HG02610 (cell line): ENCODE results near the gene ITGA11.

Experiments used
- ATAC-seq: cut with Tn5 transposase; IDR thresholded peaks from one replicate; pipeline ENCODE4 v1.9.1; 2021; ENCODE audit warnings: mild to moderate bottlenecking, moderate library complexity; ENCODE audit not compliant: unreplicated experiment

ITGA11 gene

DNA sequence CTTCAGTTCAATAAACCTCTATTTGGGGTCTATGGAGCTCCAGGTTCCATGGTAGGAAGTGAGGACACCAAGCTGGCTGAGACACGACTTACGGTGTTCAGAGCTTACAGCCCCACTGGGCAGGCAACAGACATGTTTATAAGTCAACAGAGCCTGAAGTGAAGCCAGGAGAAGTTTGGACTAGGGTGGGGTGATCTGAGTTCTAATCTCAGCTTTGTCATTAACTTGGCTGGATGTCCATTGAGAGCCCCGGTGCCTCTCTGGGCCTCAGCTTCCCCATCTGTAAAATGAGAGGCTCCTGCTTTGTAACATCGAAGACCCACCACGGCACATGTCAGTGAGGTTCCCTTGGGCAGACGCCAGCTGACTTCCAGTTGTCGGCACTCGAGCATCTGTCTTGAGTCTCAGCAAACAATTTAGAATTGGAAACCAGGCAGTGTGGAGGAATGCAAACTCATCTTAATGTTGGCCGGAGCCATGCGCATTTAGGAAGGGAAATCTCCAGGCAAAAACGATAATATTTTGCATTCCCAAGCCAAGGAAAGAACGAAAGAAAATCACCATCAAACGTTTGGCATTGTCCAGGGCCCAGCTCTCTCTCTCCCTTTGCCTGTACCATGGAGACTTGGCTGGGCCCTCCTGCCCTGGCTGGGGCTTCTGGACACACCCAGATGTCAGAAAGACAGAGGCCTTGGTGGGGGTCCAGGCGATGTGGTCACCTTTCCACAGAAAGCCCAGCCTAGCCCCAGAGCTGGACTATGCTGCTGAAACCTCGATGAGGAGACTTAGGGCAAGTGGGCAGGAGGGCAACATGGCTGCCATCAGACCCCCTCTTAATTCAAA lies 18.4 kb downstream of the ITGA11 start:
- no peak for ATAC-seq

DNA sequence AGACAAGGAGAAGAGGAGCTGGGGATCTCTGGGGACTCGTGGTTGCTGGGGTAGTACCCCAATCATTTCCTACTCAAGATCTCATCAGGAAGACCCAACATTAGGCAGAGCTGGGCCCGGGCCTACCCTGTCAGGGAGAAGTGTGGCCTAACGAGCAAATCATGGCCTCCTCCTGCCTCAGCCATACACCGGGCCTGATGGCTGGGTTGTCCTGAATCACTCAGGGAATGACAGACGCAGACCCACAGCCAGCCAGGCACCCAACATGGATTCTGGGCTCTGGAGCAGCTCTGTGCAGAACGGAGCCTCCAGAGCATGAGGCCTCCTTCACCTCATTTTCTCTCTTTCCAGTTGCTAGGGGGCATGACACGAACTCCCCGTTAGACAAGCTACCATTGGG lies 19.7 kb downstream of the ITGA11 start:
- ATAC-seq = no peak

DNA sequence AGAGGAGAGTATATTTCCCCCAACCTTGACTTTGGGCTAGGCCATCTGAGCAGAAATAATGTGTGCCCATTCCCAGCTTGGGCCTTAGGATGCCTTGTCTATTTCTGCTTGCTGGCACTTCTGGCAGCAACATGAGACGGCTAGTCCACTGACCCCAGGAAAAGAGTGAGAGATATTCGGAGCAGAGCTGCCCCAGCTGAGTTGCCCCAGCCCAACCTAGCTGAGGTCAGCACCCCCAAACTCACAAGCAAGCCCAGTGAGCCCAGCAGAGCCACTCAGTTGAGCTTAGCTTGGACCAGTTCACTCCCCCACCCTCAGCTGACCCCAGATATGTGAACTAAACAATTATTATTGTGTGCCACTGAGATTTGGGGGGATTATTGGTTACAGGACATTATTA lies 20.2 kb downstream of the ITGA11 start:
- ATAC-seq = no peak

DNA sequence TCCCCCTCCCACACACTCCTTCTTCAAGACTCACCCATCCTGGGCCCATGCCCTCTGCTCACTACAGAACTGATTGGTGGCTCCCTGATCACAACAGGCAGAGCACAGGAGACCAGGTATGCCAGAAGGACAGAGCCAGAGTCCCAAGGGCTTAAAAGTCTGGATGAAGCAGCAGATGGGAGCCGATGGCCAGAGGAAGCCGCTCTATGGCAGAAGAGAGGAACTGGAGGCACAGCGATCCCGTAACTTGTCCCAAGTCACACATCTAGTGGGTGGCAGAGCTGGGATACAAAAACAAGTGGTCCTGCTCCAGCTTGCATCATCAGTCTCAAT lies 20.7 kb downstream of the ITGA11 start:
- ATAC-seq = no peak

DNA sequence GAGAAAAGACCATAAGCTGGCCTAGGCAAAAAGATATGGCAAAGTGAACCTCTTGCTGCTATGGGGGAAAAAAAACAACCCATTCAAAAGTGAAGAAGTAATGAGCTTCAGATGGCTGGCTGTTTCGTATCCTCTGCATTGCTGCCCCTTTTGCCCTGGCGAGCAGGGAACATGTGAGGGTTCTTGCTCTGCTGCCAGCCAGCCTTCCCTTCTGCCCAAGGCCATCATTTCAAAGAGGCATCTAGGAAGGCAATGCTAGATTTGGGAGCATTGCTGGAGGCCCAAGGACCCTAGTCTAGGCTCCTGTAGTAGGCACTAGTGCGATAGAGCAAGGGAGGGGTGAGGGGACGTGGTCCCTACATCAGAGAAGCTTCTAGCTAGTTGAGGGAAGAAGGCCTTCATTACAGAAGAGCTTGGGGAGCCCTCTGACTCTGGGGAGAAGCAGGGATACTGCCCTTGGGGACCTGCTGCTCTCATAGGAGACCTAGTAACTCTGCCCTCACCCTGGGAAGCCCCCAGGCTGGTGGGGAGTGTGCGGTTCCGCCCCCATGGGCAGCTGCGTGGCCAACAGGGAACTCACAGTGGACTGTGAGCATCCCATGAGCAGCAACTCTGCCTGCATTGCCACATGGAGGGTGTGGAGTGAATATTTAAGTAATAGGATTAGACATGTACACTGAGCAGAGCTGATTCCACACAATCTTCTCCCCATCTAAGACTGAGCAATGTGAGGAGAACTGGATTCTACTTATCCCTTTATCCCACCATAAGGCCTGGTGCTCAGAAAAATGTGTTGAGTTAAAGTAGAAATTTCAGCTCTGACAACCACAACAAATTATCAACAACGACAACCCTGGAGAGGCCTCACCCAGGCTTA lies 21.3 kb downstream of the ITGA11 start:
- ATAC-seq = no peak

DNA sequence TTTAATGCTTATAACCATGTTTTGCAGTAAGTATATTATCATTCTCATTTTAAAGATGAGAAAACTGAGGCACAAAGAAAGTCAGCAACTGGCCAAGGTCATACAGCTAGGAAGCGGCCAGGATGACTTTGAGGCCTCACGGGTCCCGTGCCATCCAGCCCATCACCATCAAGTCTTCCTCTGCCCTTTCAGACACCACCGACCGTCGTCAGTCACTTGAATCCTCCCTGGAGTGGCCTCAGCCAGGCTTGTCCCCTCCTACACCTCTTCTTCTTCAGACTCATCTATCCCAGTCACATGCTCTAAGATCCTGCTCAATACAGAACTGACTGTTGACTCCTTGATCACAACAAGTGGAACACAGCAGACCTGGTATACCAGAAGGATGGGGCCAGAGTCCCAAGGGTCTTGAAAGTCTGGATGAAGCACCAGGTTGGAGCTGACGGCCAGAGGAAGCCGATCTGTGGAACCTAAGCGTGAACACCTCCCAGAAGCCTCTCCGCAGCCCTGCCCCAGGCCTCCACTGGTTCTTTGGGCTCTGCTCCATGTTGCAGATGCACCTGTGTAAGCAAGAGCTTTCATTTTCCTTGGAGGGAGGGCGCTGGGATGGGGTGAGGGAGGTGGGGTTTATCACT lies 22.1 kb downstream of the ITGA11 start:
- ATAC-seq = no peak

DNA sequence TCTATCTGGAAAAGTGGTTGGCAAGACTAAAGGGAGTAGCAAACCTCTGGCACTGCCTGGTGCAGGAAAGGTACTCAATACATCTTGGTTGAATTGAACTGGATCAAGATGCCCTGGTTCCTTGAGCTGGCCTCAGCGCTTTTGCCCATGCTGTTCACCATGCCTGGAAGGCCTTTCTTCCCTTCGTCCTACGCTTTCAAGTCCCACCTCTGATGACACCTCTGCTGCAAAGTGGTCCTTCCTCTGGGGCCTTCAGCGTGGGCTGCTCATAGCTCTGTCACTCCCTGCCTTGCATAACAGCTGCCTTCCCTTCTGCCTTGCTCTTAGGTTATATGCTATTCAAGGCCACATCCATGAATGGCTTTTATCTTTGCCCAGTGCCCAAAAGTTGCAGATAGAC lies 23.0 kb downstream of the ITGA11 start:
- ATAC-seq = no peak

DNA sequence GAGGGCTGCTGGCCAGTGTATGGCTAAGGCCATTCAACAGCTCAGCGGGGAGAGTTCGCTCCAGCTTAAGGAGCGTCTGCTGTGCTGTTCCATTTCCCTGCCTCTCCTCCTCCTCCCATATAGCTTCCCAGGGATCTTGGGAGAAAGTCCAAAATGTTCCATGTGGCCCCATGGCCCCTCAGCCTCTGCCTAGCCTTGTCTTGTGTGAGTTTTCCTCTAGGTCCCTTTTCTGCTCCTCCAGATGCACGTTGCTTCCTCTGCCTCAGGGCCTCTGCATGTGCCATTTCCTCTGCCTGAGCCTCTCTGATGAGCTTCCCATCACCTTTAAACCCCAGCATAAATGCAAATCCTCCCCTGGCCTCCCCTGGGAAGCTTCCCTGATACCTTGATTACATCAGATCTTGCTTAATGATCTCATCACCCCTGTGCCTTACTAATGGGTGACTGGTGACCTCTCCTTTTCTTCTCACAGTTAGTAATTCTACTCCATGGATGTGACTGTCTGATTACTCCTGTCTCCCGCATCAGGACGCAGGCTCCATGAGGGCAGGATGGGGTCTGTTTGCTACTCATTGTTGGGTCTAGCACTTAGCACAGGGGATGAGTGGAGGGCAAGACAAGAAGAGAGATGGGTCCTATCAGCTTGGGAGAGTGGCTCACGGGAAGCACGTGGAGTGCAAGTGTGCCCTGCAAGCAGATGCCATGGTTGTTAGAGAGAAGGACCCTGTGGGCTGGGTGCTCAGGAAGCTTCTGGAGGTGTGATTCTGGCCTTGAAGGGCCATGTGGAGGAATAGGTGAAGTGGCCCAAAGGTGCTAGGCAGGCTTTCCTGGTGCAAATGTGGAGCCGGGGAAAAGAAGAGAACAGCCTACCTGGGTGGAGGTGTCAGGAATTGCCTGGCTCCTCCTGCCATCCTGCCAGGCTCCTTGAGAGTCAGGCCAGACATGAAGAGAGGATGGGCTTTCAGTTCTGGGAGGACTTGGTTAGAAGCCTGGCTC lies 23.8 kb downstream of the ITGA11 start:
- no peak for ATAC-seq

DNA sequence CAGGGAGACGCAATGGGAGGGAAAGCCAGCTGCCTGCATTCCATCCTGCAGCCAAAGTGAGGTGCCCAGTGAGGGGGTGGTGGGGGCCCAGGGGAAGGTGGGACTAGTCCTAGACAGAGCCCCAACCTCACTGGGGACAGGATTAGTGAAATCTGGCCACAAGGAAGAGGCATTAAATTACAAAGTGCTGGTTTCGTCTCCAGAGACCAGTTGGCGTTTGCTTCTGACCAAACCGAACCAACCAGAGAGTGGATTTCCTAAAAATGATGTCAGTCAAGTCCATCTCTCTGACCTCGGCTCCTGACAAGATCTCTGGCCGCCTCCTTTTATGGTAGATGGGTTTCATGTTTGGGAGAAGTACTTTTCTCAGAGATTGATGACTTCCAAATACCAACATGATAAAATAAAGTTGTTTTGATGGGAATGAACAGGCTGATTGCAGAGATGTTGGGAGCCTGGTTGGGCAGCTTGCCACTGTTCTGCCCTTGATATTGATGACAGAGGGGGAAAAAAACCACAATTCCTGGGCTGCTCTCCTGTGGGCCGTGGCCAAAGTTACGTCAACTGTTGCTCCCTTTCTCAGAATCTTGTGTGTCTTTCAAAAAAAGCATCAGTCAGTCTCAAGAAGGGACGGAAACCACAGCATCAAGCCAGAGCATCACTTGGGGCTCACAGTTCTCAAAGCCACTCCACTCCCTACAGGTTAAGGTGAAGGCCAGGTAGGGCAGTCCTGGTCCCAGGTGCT lies 24.6 kb downstream of the ITGA11 start:
- no peak for ATAC-seq

DNA sequence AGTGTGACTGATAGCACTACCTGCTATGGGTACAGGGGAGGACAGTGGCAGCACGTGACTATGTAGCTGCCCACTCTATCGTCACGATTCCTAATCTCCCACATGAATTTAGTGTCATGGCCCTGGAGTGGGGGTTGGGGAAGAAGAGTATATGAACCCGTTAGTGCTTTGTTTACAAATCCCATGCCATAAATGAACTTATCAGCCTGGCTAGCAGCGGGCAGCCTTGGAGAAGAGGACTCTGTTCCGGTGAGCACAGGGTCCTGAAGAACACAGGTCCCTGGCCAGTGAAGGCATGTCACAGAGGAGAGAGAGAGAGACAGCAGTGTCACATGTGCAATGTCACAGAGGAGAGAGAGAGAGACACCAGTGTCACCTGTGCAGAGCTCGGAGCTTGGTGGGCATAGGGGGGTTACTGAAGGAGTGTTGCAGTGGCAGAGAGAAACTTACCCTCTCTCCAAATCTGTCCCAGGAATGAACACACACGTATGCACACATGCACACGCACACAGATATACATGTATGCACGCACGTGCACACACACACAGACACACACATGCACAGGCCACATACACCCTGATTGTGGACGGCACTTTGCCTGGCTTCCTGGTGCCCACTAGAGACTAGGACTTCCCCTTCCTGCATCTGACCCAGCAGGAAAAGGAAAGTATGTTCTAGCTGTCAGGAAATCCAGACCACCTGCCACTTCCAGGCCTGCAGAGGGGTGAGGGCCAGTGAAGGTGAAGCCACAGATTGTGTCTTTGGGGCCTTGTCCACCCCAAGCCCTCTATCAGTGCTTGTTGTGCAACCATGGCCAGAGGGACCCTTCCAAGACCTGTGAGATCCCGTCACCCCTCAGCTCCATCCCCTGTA lies 26.3 kb downstream of the ITGA11 start:
- no peak for ATAC-seq

DNA sequence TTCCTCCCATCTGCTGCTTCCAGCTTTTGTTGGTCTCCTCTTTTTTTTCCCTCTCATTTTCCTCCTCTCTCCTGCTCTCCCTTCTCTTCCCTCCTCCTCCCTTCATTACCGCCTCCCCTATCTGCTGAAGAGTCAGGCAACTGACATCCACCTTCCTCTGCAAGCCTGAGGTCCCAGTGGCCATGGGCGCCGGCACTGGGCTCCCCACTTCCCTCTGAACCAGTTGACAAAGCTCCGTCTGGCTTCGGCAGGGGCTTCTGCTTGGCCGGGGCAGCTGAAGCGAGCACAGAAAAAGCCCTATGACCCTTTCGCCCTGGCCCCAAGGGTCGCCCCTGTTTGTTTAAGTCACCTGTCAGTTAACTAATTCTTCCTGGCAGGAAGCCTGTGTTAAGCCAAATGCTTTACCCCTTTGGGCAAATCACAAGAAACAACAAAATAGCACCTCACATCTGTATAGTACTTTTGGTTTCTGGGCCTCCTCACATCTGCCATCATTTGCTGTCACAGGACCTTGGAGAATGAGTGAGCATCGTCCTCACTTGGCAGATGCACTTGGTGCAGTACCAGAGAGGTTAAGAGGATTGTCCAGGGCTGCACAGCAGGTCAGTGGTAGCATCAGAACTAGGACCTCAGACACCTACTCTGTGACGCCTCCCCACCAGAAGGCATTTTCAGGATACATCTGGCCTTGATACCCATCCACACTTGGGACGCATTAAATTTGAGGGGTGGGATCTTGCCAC lies 27.7 kb downstream of the ITGA11 start:
- ATAC-seq = no peak

DNA sequence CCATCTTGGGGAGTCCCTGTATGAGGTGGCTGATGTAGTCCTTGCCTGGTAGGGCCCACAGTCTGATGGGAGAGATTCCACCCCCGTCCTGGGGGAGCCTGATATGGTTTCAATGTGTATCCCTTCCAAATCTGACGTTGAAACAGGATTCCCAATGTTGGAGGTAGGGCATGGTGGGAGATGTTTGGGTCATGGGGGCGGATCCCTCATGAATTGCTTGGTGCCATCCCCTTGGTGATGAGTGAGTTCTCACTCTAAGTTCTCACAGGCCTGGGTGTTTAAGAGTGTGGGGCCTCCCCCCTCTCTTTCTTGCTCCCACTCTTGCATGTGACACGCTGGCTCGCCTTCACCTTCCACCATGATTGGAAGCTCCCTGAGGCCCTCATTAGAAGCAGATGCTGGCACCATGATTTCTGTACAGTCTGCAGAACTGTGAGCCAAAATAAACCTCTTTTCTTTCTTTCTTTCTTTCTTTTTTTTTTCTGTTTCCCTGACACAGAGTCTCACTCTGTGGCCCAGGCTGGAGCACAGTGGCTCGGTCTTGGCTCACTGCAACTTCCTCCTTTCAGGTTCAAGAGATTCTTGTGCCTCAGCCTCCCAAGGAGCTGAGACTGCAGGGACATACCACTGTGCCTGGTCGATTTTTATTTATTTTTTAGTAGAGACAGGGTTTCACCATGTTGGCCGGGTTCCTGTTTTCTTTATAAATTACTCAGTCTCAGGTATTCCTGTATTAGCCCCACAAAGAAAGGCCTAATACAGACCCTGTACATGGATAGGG lies 28.6 kb downstream of the ITGA11 start:
- no peak for ATAC-seq

DNA sequence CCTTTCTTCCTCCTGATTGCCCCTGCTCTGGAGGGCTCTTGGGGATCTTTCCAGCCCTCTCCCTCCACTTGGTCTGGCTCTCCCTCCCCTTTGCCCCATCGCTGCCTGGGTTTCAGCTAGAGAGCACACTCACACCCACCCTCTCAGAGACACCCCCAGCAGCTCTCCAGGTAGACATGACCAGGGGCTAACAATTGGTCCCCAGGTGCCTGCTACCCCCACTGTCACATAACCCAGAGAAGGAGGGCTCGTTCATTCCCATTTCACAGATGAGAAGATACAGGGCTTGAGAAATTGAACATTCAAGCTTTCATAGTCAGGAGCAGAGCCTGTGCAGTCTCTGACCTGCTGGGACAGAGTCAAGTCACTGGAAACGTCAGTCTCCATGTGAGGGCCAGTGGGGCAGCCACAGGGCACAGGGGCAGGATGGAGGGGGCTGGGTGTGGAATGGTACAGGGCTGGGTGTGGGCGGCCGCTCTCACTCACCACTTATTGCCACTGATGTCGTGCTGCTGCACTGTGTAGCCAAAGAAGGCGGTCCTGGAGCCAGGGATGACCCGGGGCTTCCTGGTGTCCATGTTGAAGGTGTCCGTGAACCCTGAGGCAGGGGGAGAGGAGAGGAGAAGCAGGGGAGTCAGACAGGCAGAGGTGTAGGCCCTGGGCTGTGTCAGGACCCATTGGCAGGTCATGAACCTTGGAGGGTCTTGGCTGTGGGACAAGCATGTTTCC lies 29.4 kb downstream of the ITGA11 start:
- no peak for ATAC-seq

DNA sequence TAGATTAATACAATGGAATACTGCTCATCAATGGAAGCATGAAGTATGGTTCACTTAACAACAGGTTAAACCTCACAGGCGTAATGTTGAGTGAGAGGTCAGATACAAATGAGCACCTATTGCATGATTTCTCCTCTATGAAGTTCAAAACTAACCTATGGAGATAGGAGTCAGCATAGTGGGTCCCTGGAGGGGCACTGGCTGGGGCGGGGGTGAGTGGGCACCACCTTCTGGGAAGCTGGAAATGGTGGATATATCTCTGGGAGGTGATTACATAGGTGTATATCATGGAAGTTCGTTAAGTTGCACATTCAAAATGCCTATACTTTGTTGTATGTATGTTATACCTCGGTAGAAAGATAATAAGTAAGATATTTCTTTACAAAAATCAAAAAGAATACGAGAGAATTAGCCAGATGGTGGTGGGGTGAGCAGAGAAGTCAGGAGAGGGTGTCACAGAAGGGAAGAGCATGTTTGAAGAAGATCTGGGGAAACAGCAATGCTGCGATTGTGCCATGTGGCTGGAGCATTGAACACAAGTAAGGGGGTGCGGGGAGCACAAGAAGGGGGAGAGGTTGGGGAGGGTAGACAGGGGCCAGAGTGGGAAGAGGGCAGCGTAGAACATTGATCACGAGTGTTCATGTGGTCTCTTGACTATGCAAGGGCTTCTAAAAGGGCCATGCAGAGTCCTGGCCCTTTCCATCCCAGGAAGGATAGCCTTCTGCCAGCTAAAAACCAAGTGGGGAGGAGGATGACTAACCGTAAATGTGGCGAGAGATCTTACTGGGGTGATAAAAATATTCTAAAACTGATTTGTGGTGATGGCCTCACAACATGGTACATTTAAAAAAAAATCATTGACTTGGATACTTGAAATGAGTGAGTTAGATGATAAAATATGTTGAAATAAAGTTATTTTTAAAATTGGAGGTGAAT lies 30.2 kb downstream of the ITGA11 start:
- no peak for ATAC-seq

DNA sequence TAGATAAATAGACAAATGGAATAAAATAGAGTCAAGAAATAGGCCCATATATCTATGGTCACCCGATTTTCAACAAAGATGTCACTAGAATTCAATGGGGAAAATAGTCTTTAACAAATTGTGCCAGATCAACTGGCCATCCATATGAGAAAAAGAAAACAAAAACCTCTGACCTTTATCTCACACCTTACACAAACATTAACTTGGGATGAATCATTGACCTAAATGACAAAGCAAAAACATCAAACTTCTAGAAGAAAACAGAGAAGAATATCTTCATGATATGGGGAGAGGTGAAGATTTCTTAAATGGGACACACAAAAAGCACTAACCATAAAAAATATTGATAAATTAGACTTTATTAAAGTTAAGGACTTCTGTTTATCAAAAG lies 31.9 kb downstream of the ITGA11 start:
- no peak for ATAC-seq
